GM12878 (cell line): ENCODE results near the gene ADK. TPM values are rescaled to one million over a fixed set of nuclear protein-coding genes. Genes with fewer than 3 reads are reported as not detected.

Experiments
- ATAC-seq: fragments of 200-7000 bp; cut with Tn5 transposase; 3 replicates; pipeline ENCODE4 v1.9.1; 2020; ENCODE audit warnings: mild to moderate bottlenecking, moderate library complexity
- BruUV-seq: library from RNA; stranded (reverse); fragments of 400-500 nt; replicated peaks from 2 replicates; lab custom pipeline; 2021; lab: Mats Ljungman, UMichigan
- CTCF ChIA-PET: fragments of 300-600 bp; sonication (Branson Sonifier 250); formaldehyde crosslinking; extraction: SDS; loops from one replicate; lab custom pipeline; 2021; ENCODE audit warnings: inconsistent platforms; lab: Yijun Ruan, JAX
- POLR2A ChIA-PET: fragments of 350-600 bp; formaldehyde crosslinking; extraction: SDS; loops from one replicate; lab custom pipeline; 2021; ENCODE audit warnings: inconsistent platforms; lab: Charles Lee
- RAD21 ChIA-PET: fragments of 300-600 bp; sonication (Branson Sonifier 250); formaldehyde crosslinking; loops from one replicate; lab custom pipeline; 2023; ENCODE audit warnings: antibody characterized with exemption; ENCODE audit not compliant: unreplicated experiment; lab: Charles Lee
- SMC1A ChIA-PET: fragments of 300-600 bp; sonication (Branson Sonifier 250); formaldehyde crosslinking; loops from one replicate; lab custom pipeline; 2023; ENCODE audit not compliant: unreplicated experiment, uncharacterized antibody; lab: Charles Lee
- DNase-seq: peaks from one replicate; pipeline ENCODE4 v3.0.0-alpha.2; 2011; ENCODE audit warnings: low read depth, low spot score
- FAIRE-seq: peaks from 3 replicates; lab custom pipeline; 2011; peaks lifted over from hg19 to GRCh38; lab: Jason Lieb, UNC
- H2AFZ ChIP-seq: 2 replicates; pipeline ENCODE4 v1.6.0; 2011; ENCODE audit warnings: low read depth, low read length, control low read depth; ENCODE audit not compliant: control insufficient read depth
- H3K27ac ChIP-seq: 2 replicates; pipeline ENCODE4 v1.5.1; 2011; ENCODE audit warnings: control low read depth; ENCODE audit not compliant: control insufficient read depth, insufficient read depth
- H3K27me3 ChIP-seq, 2 experiments: replicated peaks in 1 of 2; 2 replicates each; pipeline versions ENCODE4 v1.6.0 to v1.6.1; 2011; ENCODE audit warnings: low read length in 1 of 2; ENCODE audit not compliant: control insufficient read depth in 2 of 2, insufficient read depth in 2 of 2
- H3K36me3 ChIP-seq, 2 experiments: 2 replicates each; pipeline ENCODE4 v1.5.1; 2011; ENCODE audit warnings: low read length in 1 of 2; ENCODE audit not compliant: control insufficient read depth in 2 of 2, insufficient read depth in 2 of 2
- H3K4me1 ChIP-seq: 2 replicates; pipeline ENCODE4 v1.6.1; 2011; ENCODE audit warnings: mild to moderate bottlenecking, low read length, moderate library complexity, mixed read lengths; ENCODE audit not compliant: control insufficient read depth, insufficient read depth
- H3K4me2 ChIP-seq: 2 replicates; pipeline ENCODE4 v1.6.0; 2011; ENCODE audit warnings: control low read depth; ENCODE audit not compliant: control insufficient read depth, insufficient read depth
- H3K4me3 ChIP-seq: fragments of 200-600 bp; sonication (generic); 2 replicates; pipeline ENCODE4 v1.5.1; 2016
- H3K79me2 ChIP-seq: 2 replicates; pipeline ENCODE4 v1.6.0; 2011; ENCODE audit warnings: low read length; ENCODE audit not compliant: control insufficient read depth, insufficient read depth
- H3K9ac ChIP-seq: 2 replicates; pipeline ENCODE4 v1.8.0; 2011; ENCODE audit warnings: low read length, control low read depth, mixed read lengths; ENCODE audit not compliant: control insufficient read depth, insufficient read depth
- H3K9me3 ChIP-seq: replicated peaks from 3 replicates; pipeline ENCODE4 v1.5.1; 2011; ENCODE audit warnings: mild to moderate bottlenecking, low read length; ENCODE audit not compliant: control insufficient read depth, insufficient read depth
- H4K20me1 ChIP-seq: 2 replicates; pipeline ENCODE4 v1.6.0; 2011; ENCODE audit not compliant: control insufficient read depth, insufficient read depth
- ATF2 ChIP-seq: IDR thresholded peaks from 2 replicates; pipeline ENCODE4 v1.6.1; 2012; ENCODE audit warnings: low read length, inconsistent platforms
- ATF3 ChIP-seq: IDR thresholded peaks from 2 replicates; pipeline ENCODE4 v1.6.1; 2011; ENCODE audit warnings: low read depth, mild to moderate bottlenecking, low read length, moderate library complexity, borderline replicate concordance; ENCODE audit errors: extremely low read depth
- CTCF ChIP-seq, 3 experiments: IDR thresholded peaks in 2 of 3; conservative IDR thresholded peaks in 1 of 3; 2 replicates each; pipeline ENCODE4 v1.5.1; 2011; ENCODE audit warnings: low read depth in 3 of 3, low read length in 3 of 3, mild to moderate bottlenecking in 3 of 3, control low read depth in 2 of 3, moderate library complexity in 2 of 3, inconsistent platforms in 1 of 3, mixed read lengths in 1 of 3; ENCODE audit not compliant: control insufficient read depth in 2 of 3, insufficient read depth in 1 of 3; ENCODE audit errors: extremely low read depth in 1 of 3
- NR2C2 ChIP-seq: IDR thresholded peaks from 2 replicates; pipeline ENCODE4 v1.6.1; 2011; ENCODE audit warnings: borderline replicate concordance, low read depth; ENCODE audit not compliant: control insufficient read depth, insufficient read length
- WGBS: methylation state at CpG from one replicate; pipeline ENCODE4 v1.1.6; 2016; ENCODE audit warnings: low lambda C conversion rate; ENCODE audit not compliant: insufficient replicate concordance, insufficient coverage; ENCODE audit errors: missing lambda C conversion rate; 5-methylcytosine and 5-hydroxymethylcytosine counted together
- in situ Hi-C: fragments of 300-500 bp; cut with MboI; formaldehyde crosslinking; loops from 9 replicates; pipeline ENCODE4 v1.14.3; 2018; ENCODE audit warnings: mixed read lengths
- intact Hi-C: fragments of 100-400 bp; cut with micrococcal nuclease; formaldehyde crosslinking; loops from one replicate; pipeline ENCODE4 v1.14.2; 2022; ENCODE audit not compliant: unreplicated experiment
- polyA plus RNA-seq, 11 experiments: library from polyadenylated mRNA; depleted of rRNA in 4 of 11; unstranded in 6 of 11; stranded (reverse) in 5 of 11; fragments of >200 nt; fragmentation: Nextera tagmentation in 4 of 11; fragmentation: Illumina TruSeq in 1 of 11; extraction: Ambion mirVana in 4 of 11; extraction: Trizol in 1 of 11; gene quantifications; 1 replicate in 1 of 11; 2 replicates in 10 of 11; pipeline versions ENCODE4 v1.2.1 to v1.2.3, GENCODE V29; 2011 to 2016; ENCODE audit warnings: inconsistent platforms in 2 of 11, missing spikeins in 2 of 11, low read depth in 1 of 11
- total RNA-seq, 4 experiments: library from RNA; depleted of rRNA in 3 of 4; stranded (reverse); fragments of >200 nt in 3 of 4; fragmentation: Illumina TruSeq in 1 of 4; extraction: Trizol in 1 of 4; gene quantifications; 2 replicates each; pipeline versions ENCODE4 v1.2.1 to v1.2.3, GENCODE V29; 2013 to 2021

Gene ADK
- total and polyA plus RNA-seq, 10 of the 15 experiments (the other 5 are each of a cell fraction or from before 2014, with no cell fraction given), result 42.0 to 151 (median 81.6) TPM

GRCh38 chr10:74107391-74107790, 43.6 kb upstream of the ADK start:
- H3K9ac ChIP-seq, result no peak overlapping the region

More at GRCh38 chr10:74107391-74107790, 43.6 kb upstream of the ADK start:
- ChIA-PET CTCF (interaction anchor here (0.9 to 13.9 kb wide), 11 partner anchors 8 to 219 kb away, joined by 3 to 185 read pairs (median 5); no protein-coding TSS in a partner anchor), POLR2A (interaction anchor here (1.0 kb wide), 1 partner anchor 14 kb away, joined by 3 read pairs; no protein-coding TSS in a partner anchor), RAD21 (interaction anchor here (0.9 to 1.4 kb wide), 4 partner anchors 104 to 221 kb away, joined by 3 to 6 read pairs (median 4); no protein-coding TSS in a partner anchor), SMC1A (interaction anchor here (0.8 to 5.0 kb wide), 9 partner anchors 11 to 121 kb away, joined by 3 to 23 read pairs (median 5); no protein-coding TSS in a partner anchor)
- no peaks in the 10 kb centered on the region for H3K27me3 ChIP-seq
- H3K27ac ChIP-seq, result no peak overlapping the region
- H3K36me3 ChIP-seq, result peaks cover 0 to 19% of the 10 kb centered on the region in 2 experiments; a peak in 3 of 4 replicates
- no peak overlapping the region for H3K4me3 ChIP-seq
- no peaks in the 10 kb centered on the region for H3K9me3 ChIP-seq
- FAIRE-seq, result no peak
- TF ChIP-seq NR2C2 (no peak), CTCF (IDR thresholded peaks at IDR 0.05 in 2 of 3, conservative IDR thresholded peaks at IDR 0.05 in 1 of 3; ENCODE audit: control insufficient read depth in 2 of 3, extremely low read depth in 1 of 3, insufficient read depth in 1 of 3, low read depth in 3 of 3, low read length in 3 of 3) (0 out of 6 replicates have a peak, but pooled peaks of 1 of the 3 experiments have one; percentile 3), ATF2 (no peak), ATF3 (no peak)
- in situ Hi-C loops, result no loop called here
- intact Hi-C loops, result no loop called here
- DNase-seq, result no peak
- H3K79me2 ChIP-seq, result no peaks in the 10 kb centered on the region
- 91% methylated on average over 4 of the region's 4 CpGs for WGBS
- H3K4me2 ChIP-seq, result no peak overlapping the region
- no peak overlapping the region for H2AFZ ChIP-seq
- no peak for ATAC-seq
- peaks cover 3% of the 10 kb centered on the region; the same call in 1 of the 2 replicates for H4K20me1 ChIP-seq
- no TSS peak for BruUV-seq
- H3K4me1 ChIP-seq, result no peaks in the 10 kb centered on the region
